Cerebellar cortex (tissue), 1 donor: ENCODE data around the gene ATAT1.

Experiments
- DNase-seq: peaks from one replicate; pipeline ENCODE4 v3.0.0-alpha.2; 2015; ENCODE audit warnings: low spot score

Gene ATAT1

GRCh38 chr6:30613251-30614043 lies 13.2 kb upstream of the ATAT1 start:
- no peak for DNase-seq

- DNase-seq, result no peak
These were observed 12.4 kb upstream of the ATAT1 start for GRCh38 chr6:30614044-30614842.

- peak; percentile 100 for DNase-seq
These were observed 11.8 kb upstream of the ATAT1 start for GRCh38 chr6:30614843-30615218.

- peak; percentile 94 for DNase-seq
These were observed 11.3 kb upstream of the ATAT1 start for GRCh38 chr6:30615219-30615957.

- DNase-seq, result peak; percentile 71
These were observed 10.5 kb upstream of the ATAT1 start for GRCh38 chr6:30615958-30616810.

- peak; percentile 100 for DNase-seq
These were observed 9.7 kb upstream of the ATAT1 start, which contains the start of gene PPP1R10 for GRCh38 chr6:30616811-30617564. PPP1R10 (minus strand) TSS chr6:30617243; CDS start chr6:30609944, 7,299 bp downstream.

GRCh38 chr6:30617565-30618269 lies 9.0 kb upstream of the ATAT1 start, which contains the start of gene MRPS18B:
MRPS18B (plus strand) TSS chr6:30617840; CDS start chr6:30617866, 26 bp downstream.
- peak; percentile 99 for DNase-seq

- no peak for DNase-seq
These were observed 8.3 kb upstream of the ATAT1 start for GRCh38 chr6:30618270-30618797.

- DNase-seq, result no peak
These were observed 7.1 kb upstream of the ATAT1 start for GRCh38 chr6:30619561-30619960.

- DNase-seq, result no peak
These were observed 1.2 kb upstream of the ATAT1 start for GRCh38 chr6:30625511-30625910.

GRCh38 chr6:30635834-30636233 lies 9.2 kb downstream of the ATAT1 start:
- DNase-seq, result no peak

GRCh38 chr6:30640481-30640880 lies 13.8 kb downstream of the ATAT1 start:
- no peak for DNase-seq

- no peak for DNase-seq
These were observed 14.4 kb downstream of the ATAT1 start for GRCh38 chr6:30641048-30641447.

- no peak for DNase-seq
These were observed 17.0 kb downstream of the ATAT1 start for GRCh38 chr6:30643656-30644055.

GRCh38 chr6:30644769-30645168 lies 18.1 kb downstream of the ATAT1 start:
- DNase-seq, result no peak

- DNase-seq, result no peak
These were observed 19.3 kb downstream of the ATAT1 start for GRCh38 chr6:30645989-30646388.

GRCh38 chr6:30646450-30647241 lies 20.0 kb downstream of the ATAT1 start, which contains the start of gene C6orf136:
C6orf136 (plus strand) TSS chr6:30647133; CDS start chr6:30647232, 99 bp downstream.
- peak; percentile 92 for DNase-seq

GRCh38 chr6:30647242-30648116 lies 20.8 kb downstream of the ATAT1 start:
- peak; percentile 56 for DNase-seq
